GM12878 (cell line): ENCODE results near the gene PHACTR1. TPM values are rescaled to one million over a fixed set of nuclear protein-coding genes. Genes with fewer than 3 reads are reported as not detected.

Experiments used
- ATF7 ChIP-seq: fragments of 450-650 bp; IDR thresholded peaks from 2 replicates; pipeline ENCODE4 v1.6.1; 2016; ENCODE audit warnings: low read depth, mild to moderate bottlenecking
- ETV6 ChIP-seq, 2 experiments: fragments of 450-650 bp in 1 of 2; IDR thresholded peaks in 1 of 2; conservative IDR thresholded peaks in 1 of 2; 2 replicates each; pipeline ENCODE4 v1.6.1; 2014; ENCODE audit warnings: antibody characterized with exemption in 1 of 2, borderline replicate concordance in 1 of 2, low read depth in 1 of 2, mild to moderate bottlenecking in 1 of 2, moderate library complexity in 1 of 2
- FOXM1 ChIP-seq: IDR thresholded peaks from 2 replicates; pipeline ENCODE4 v1.6.1; 2012; ENCODE audit warnings: low read depth, mild to moderate bottlenecking, inconsistent platforms, low read length, moderate library complexity
- KAT2A ChIP-seq: conservative IDR thresholded peaks from 2 replicates; pipeline ENCODE4 v1.6.1; 2011; ENCODE audit warnings: low read depth, low read length; ENCODE audit not compliant: control insufficient read depth
- MTA3 ChIP-seq: IDR thresholded peaks from 2 replicates; pipeline ENCODE4 v1.6.1; 2012; ENCODE audit warnings: low read length, inconsistent platforms, borderline replicate concordance
- NFYA ChIP-seq: IDR thresholded peaks from 2 replicates; pipeline ENCODE4 v1.6.1; 2011; ENCODE audit warnings: low read depth, mild to moderate bottlenecking, low read length, improper control_type of control experiment, borderline replicate concordance
- POLR2AphosphoS5 ChIP-seq: IDR thresholded peaks from 2 replicates; pipeline ENCODE4 v1.6.1; 2011; ENCODE audit warnings: mild to moderate bottlenecking, low read length, inconsistent platforms
- SKIL ChIP-seq: fragments of 450-650 bp; IDR thresholded peaks from 2 replicates; pipeline ENCODE4 v1.6.1; 2017; ENCODE audit warnings: mild to moderate bottlenecking, low read depth, inconsistent platforms; ENCODE audit not compliant: poor library complexity, severe bottlenecking
- SP1 ChIP-seq: IDR thresholded peaks from one replicate; pipeline ENCODE4 v1.6.1; 2011; ENCODE audit warnings: low read depth, low read length
- SPI1 ChIP-seq: IDR thresholded peaks from 2 replicates; pipeline ENCODE4 v1.6.1; 2011; ENCODE audit warnings: low read depth, mild to moderate bottlenecking, low read length, moderate library complexity, borderline replicate concordance; ENCODE audit not compliant: insufficient read depth
- STAT3 ChIP-seq: IDR thresholded peaks from 2 replicates; pipeline ENCODE4 v1.6.1; 2011; ENCODE audit warnings: low read depth, low read length, improper control_type of control experiment
- polyA plus RNA-seq, 11 experiments: library from polyadenylated mRNA; depleted of rRNA in 4 of 11; unstranded in 6 of 11; stranded (reverse) in 5 of 11; fragments of >200 nt; fragmentation: Nextera tagmentation in 4 of 11; fragmentation: Illumina TruSeq in 1 of 11; extraction: Ambion mirVana in 4 of 11; extraction: Trizol in 1 of 11; gene quantifications; 1 replicate in 1 of 11; 2 replicates in 10 of 11; pipeline versions ENCODE4 v1.2.1 to v1.2.3, GENCODE V29; 2011 to 2016; ENCODE audit warnings: inconsistent platforms in 2 of 11, missing spikeins in 2 of 11, low read depth in 1 of 11
- total RNA-seq, 4 experiments: library from RNA; depleted of rRNA in 3 of 4; stranded (reverse); fragments of >200 nt in 3 of 4; fragmentation: Illumina TruSeq in 1 of 4; extraction: Trizol in 1 of 4; gene quantifications; 2 replicates each; pipeline versions ENCODE4 v1.2.1 to v1.2.3, GENCODE V29; 2013 to 2021
- TF ChIP-seq, protein P1 (sequence below): fragments of 450-650 bp; formaldehyde crosslinking; IDR thresholded peaks from 2 replicates; pipeline ENCODE4 v1.4.0; 2022; ENCODE audit warnings: mild to moderate bottlenecking, moderate library complexity
- TF ChIP-seq, protein P2 (sequence below): fragments of 450-650 bp; IDR thresholded peaks from 2 replicates; pipeline ENCODE4 v1.6.1; 2017; ENCODE audit warnings: low read depth, mild to moderate bottlenecking, moderate library complexity
- TF ChIP-seq, protein P3 (sequence below): fragments of 450-650 bp; IDR thresholded peaks from 2 replicates; pipeline ENCODE4 v1.6.1; 2016; ENCODE audit warnings: mild to moderate bottlenecking

Gene PHACTR1
- total and polyA plus RNA-seq, 10 of the 15 experiments (the other 5 are each of a cell fraction or from before 2014, with no cell fraction given), result 34.2 to 94.6 (median 62.3) TPM

DNA sequence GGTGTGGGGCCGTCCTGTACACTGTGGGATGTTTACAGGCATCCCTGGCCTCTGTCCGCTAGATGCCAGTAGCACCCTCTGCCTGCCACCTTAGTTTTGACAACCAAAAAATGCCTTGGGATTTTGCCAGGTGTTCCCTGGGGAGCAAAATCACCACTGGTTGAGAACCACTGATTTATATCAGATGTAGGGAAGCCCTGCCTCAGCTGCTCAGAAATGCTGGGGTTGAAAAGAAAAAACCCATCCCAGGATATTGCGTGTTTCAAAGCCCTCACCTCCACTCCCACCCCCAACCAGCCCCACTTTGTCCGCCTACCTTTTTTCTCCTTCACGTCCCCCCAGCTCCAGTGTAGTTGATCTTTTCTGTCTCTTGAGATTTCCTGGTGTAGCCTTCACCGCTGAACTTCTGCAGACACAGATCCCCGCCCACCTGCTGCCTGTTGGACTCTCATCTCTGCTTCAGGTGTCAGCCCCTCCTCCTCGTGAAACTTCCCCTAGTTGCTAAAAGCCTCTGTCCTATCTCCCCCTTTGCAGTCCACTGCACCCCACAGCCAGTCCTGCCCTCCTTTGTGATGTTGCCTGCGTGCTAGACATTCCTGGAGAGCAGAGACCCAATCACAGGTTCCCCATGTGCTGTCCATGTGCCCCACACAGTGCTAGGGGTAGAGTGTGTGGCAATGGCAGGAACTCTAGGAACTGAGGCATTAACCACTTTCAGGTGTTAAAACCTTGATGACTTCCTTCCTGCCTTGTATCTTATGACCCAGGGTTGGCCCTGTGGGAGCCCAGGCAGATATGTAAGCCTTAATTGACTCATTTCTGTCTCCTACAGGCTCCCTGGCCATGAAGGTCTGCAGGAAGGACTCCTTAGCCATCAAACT, 512.9 kb downstream of the PHACTR1 start (continued):
- TF ChIP-seq, protein P1, sequence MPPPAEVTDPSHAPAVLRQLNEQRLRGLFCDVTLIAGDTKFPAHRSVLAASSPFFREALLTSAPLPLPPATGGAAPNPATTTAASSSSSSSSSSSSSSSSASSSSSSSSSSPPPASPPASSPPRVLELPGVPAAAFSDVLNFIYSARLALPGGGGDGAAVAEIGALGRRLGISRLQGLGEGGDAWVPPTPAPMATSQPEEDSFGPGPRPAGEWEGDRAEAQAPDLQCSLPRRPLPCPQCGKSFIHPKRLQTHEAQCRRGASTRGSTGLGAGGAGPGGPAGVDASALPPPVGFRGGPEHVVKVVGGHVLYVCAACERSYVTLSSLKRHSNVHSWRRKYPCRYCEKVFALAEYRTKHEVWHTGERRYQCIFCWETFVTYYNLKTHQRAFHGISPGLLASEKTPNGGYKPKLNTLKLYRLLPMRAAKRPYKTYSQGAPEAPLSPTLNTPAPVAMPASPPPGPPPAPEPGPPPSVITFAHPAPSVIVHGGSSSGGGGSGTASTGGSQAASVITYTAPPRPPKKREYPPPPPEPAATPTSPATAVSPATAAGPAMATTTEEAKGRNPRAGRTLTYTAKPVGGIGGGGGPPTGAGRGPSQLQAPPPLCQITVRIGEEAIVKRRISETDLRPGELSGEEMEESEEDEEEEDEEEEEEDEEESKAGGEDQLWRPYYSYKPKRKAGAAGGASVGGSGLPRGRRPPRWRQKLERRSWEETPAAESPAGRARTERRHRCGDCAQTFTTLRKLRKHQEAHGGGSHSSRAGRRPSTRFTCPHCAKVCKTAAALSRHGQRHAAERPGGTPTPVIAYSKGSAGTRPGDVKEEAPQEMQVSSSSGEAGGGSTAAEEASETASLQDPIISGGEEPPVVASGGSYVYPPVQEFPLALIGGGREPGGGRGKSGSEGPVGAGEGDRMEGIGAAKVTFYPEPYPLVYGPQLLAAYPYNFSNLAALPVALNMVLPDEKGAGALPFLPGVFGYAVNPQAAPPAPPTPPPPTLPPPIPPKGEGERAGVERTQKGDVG (CRISPR knock-in tag), result no peak
- TF ChIP-seq, protein P2, sequence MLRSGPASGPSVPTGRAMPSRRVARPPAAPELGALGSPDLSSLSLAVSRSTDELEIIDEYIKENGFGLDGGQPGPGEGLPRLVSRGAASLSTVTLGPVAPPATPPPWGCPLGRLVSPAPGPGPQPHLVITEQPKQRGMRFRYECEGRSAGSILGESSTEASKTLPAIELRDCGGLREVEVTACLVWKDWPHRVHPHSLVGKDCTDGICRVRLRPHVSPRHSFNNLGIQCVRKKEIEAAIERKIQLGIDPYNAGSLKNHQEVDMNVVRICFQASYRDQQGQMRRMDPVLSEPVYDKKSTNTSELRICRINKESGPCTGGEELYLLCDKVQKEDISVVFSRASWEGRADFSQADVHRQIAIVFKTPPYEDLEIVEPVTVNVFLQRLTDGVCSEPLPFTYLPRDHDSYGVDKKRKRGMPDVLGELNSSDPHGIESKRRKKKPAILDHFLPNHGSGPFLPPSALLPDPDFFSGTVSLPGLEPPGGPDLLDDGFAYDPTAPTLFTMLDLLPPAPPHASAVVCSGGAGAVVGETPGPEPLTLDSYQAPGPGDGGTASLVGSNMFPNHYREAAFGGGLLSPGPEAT, result peak; percentile 76; the same call in 1 of the 2 replicates
- TF ChIP-seq ETV6 (conservative IDR thresholded peaks at IDR 0.05 in 1 of 2, IDR thresholded peaks at IDR 0.05 in 1 of 2; ENCODE audit: borderline replicate concordance in 1 of 2, low read depth in 1 of 2) (peak in 1 of 2 experiments; percentile 95; a peak in 2 of 4 replicates), MTA3 (0 out of 2 replicates have a peak, but pooled peaks have one; percentile 46), KAT2A (no peak), SKIL (peak; percentile 43), SP1 (peak; percentile 8), FOXM1 (peak; percentile 72; the same call in 1 of the 2 replicates), SPI1 (peak; percentile 24; the same call in 1 of the 2 replicates), ATF7 (0 out of 2 replicates have a peak, but pooled peaks have one; percentile 55), NFYA (no peak), STAT3 (0 out of 2 replicates have a peak, but pooled peaks have one; percentile 43), POLR2AphosphoS5 (no peak)
- TF ChIP-seq, protein P3, sequence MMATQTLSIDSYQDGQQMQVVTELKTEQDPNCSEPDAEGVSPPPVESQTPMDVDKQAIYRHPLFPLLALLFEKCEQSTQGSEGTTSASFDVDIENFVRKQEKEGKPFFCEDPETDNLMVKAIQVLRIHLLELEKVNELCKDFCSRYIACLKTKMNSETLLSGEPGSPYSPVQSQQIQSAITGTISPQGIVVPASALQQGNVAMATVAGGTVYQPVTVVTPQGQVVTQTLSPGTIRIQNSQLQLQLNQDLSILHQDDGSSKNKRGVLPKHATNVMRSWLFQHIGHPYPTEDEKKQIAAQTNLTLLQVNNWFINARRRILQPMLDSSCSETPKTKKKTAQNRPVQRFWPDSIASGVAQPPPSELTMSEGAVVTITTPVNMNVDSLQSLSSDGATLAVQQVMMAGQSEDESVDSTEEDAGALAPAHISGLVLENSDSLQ, result no peak
